Sigmoid colon (tissue), 4 donors: ENCODE measurements around the gene LILRA5.
A peak's percentile ranks its signal among the peaks of the same experiment; 100 is the strongest.

Source experiments
- POLR2AphosphoS5 ChIP-seq, 4 donors: sonication (generic); formaldehyde crosslinking; IDR thresholded peaks; one replicate each; pipeline ENCODE4 v1.6.1; 2017; ENCODE audit warnings: antibody characterized with exemption in 4 of 4
- TF ChIP-seq, protein P1 (sequence below), 4 experiments: fragments of 450-650 bp in 3 of 4; fragments of 200-600 bp in 1 of 4; IDR thresholded peaks; one replicate each; pipeline ENCODE4 v1.5.1; 2016 to 2019; ENCODE audit warnings: antibody characterized with exemption in 4 of 4, mild to moderate bottlenecking in 3 of 4, moderate library complexity in 2 of 4

DNA sequence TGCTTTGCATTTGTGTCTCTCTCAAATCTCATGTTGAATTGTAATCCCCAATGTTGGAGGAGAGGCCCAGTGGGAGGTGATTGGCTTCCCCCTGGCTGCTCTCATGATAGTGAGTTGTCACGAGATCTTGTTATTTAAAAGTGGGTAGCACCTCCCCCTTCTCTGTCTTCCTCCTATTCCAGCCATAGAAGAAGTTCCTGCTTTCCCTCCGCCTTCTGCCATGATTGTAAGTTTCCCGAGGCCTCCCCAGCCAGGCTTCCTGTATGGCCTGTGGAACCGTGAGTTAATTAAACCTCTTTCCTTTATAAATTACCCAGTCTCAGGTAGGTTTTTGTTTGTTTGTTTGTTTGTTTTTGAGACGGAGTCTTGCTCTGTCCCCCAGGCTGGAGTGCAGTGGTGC, 22.2 kb upstream of the LILRA5 start:
- TF ChIP-seq, protein P1, sequence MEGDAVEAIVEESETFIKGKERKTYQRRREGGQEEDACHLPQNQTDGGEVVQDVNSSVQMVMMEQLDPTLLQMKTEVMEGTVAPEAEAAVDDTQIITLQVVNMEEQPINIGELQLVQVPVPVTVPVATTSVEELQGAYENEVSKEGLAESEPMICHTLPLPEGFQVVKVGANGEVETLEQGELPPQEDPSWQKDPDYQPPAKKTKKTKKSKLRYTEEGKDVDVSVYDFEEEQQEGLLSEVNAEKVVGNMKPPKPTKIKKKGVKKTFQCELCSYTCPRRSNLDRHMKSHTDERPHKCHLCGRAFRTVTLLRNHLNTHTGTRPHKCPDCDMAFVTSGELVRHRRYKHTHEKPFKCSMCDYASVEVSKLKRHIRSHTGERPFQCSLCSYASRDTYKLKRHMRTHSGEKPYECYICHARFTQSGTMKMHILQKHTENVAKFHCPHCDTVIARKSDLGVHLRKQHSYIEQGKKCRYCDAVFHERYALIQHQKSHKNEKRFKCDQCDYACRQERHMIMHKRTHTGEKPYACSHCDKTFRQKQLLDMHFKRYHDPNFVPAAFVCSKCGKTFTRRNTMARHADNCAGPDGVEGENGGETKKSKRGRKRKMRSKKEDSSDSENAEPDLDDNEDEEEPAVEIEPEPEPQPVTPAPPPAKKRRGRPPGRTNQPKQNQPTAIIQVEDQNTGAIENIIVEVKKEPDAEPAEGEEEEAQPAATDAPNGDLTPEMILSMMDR (IDR thresholded peaks at IDR 0.05) = no peak
- peak in 1 of 4 donors; percentile 27 for TF ChIP-seq POLR2AphosphoS5 (IDR thresholded peaks at IDR 0.05)
